Stimulated activated CD4-positive, alpha-beta T cell treated with anti-CD3 and anti-CD28 coated beads, Interleukin-4, amount 100 ng/mL, for 4 hours (primary cell): ENCODE measurements around the gene RPE.

ENCODE experiments used
- DNase-seq, 2 experiments: peaks; one replicate each; pipeline ENCODE4 v3.0.0-alpha.2; 2020

RPE gene

GRCh38 chr2:210003359-210003758 is 921 bp downstream of the RPE start:
- no peak for DNase-seq

GRCh38 chr2:210004881-210005280 is 2.4 kb downstream of the RPE start:
- no peak for DNase-seq

GRCh38 chr2:210007895-210008294 is 5.5 kb downstream of the RPE start:
- DNase-seq = no peak

GRCh38 chr2:210009126-210009525 is 6.7 kb downstream of the RPE start:
- DNase-seq = no peak

- no peak for DNase-seq
Measured at GRCh38 chr2:210009896-210010295, 7.5 kb downstream of the RPE start.

GRCh38 chr2:210020138-210020537 is 17.7 kb downstream of the RPE start:
- no peak for DNase-seq

GRCh38 chr2:210022824-210023223 is 20.4 kb downstream of the RPE start:
- no peak for DNase-seq

GRCh38 chr2:210027608-210028007 is 25.2 kb downstream of the RPE start:
- no peak for DNase-seq

GRCh38 chr2:210028178-210028577 is 25.7 kb downstream of the RPE start:
- DNase-seq = no peak

- no peak for DNase-seq
Measured at GRCh38 chr2:210034087-210034683, 31.7 kb downstream of the RPE start.

GRCh38 chr2:210035679-210036078 is 33.2 kb downstream of the RPE start:
- no peak for DNase-seq

GRCh38 chr2:210038078-210038477 is 35.6 kb downstream of the RPE start:
- no peak for DNase-seq

- DNase-seq = no peak
Measured at GRCh38 chr2:210046851-210047500, 44.5 kb downstream of the RPE start.

GRCh38 chr2:210049831-210050230 is 47.4 kb downstream of the RPE start:
- no peak for DNase-seq

- no peak for DNase-seq
Measured at GRCh38 chr2:210050885-210051284, 48.4 kb downstream of the RPE start.

- no peak for DNase-seq
Measured at GRCh38 chr2:210054696-210055095, 52.3 kb downstream of the RPE start.

- DNase-seq = no peak
Measured at GRCh38 chr2:210055825-210056224, 53.4 kb downstream of the RPE start.

- DNase-seq = no peak
Measured at GRCh38 chr2:210063306-210063705, 60.9 kb downstream of the RPE start.
